ENCODE results near the gene TMEM134.

DNA sequence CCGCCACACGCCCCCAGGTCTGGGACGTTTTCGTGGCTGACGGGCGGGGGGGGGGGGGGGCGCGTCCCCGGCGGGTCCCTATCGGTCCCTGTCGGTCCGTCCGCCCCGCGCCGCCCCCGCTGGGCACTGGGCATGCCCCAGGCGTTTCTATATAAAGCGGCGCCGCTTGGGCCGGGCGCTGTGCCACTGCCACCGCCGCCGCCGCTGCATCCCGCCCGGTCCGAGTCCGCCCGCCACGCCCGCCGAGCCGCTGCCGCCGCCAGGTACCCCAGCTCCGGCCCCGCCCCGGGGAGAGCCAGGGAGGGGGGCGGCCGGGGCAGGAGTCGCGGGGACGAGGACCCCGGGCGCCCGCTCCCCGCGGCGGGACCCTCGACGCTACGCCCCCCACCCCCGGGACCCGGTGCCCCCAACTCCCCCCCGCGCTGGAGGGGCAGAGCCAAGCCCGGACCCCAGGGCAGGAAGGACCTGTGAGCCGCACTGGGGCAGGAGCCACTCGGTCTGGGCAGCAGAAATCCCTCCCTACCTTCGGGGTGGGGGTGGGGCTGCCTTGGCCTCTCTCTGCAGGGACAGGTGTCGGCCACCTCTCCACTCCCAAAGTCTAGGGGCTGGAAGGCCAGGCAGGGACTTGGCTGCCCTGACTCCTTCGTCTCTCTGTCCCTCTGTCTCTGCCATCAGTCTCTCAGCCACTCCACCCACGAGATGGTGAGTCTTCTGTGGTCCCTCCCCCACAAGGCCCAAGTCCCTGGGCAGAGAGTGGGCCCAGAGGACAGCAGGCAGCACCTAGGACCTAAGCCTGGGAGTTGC lies 53.3 kb downstream of the TMEM134 start, which contains the start of gene CARNS1:
- TF ChIP-seq POLR2A (IDR thresholded peaks at IDR 0.05) = peak in 1 of 2 donors; percentile 20
- TF ChIP-seq, protein P1, sequence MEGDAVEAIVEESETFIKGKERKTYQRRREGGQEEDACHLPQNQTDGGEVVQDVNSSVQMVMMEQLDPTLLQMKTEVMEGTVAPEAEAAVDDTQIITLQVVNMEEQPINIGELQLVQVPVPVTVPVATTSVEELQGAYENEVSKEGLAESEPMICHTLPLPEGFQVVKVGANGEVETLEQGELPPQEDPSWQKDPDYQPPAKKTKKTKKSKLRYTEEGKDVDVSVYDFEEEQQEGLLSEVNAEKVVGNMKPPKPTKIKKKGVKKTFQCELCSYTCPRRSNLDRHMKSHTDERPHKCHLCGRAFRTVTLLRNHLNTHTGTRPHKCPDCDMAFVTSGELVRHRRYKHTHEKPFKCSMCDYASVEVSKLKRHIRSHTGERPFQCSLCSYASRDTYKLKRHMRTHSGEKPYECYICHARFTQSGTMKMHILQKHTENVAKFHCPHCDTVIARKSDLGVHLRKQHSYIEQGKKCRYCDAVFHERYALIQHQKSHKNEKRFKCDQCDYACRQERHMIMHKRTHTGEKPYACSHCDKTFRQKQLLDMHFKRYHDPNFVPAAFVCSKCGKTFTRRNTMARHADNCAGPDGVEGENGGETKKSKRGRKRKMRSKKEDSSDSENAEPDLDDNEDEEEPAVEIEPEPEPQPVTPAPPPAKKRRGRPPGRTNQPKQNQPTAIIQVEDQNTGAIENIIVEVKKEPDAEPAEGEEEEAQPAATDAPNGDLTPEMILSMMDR (IDR thresholded peaks at IDR 0.05) = no peak

All from thyroid gland (tissue), 4 donors.